ENCODE data around the gene RRP15.

- TF ChIP-seq CTCF (IDR thresholded peaks at IDR 0.05): no peak
- no peak for TF ChIP-seq POLR2A (IDR thresholded peaks at IDR 0.05)
- no peak for TF ChIP-seq POLR2AphosphoS5 (IDR thresholded peaks at IDR 0.05)
Measured at GRCh38 chr1:218259800-218260199, 25.3 kb upstream of the RRP15 start.

Data from prostate gland (tissue), 2 donors.